SK-N-MC (cell line): ENCODE results near the gene ALDH1L1.

Experiments
- DNase-seq: peaks from one replicate; pipeline ENCODE4 v3.0.0-alpha.2; 2011; ENCODE audit warnings: low read depth, low spot score
- H3K27ac ChIP-seq: fragments of 200-600 bp; sonication (generic); 2 replicates; pipeline ENCODE4 v1.5.1; 2016; ENCODE audit warnings: mixed run types
- H3K36me3 ChIP-seq: fragments of 200-600 bp; sonication (generic); 2 replicates; pipeline ENCODE4 v1.6.1; 2017; ENCODE audit warnings: antibody characterized with exemption, low read length, mixed read lengths; ENCODE audit not compliant: insufficient read depth
- H3K4me3 ChIP-seq: fragments of 200-600 bp; sonication (generic); 2 replicates; pipeline ENCODE4 v1.5.1; 2016
- H3K9ac ChIP-seq: fragments of 200-600 bp; sonication (generic); 2 replicates; pipeline ENCODE4 v1.8.0; 2017; ENCODE audit warnings: mixed run types, mixed read lengths; ENCODE audit not compliant: insufficient read length
- H3K9me3 ChIP-seq: fragments of 200-600 bp; sonication (generic); 2 replicates; pipeline ENCODE4 v1.6.1; 2017; ENCODE audit warnings: low read depth, mild to moderate bottlenecking, antibody characterized with exemption, low read length, moderate library complexity, mixed read lengths
- EZH2 ChIP-seq: fragments of 200-600 bp; sonication (generic); IDR thresholded peaks from one replicate; pipeline ENCODE4 v1.6.1; 2017; ENCODE audit warnings: antibody characterized with exemption
- FOXP2 ChIP-seq: optimal IDR thresholded peaks from 2 replicates; pipeline ENCODE3; 2011; ENCODE audit warnings: mild to moderate bottlenecking, moderate library complexity; ENCODE audit not compliant: insufficient read depth; ENCODE audit errors: extremely low read length, control extremely low read depth
- POLR2AphosphoS5 ChIP-seq: IDR thresholded peaks from 2 replicates; pipeline ENCODE4 v1.6.1; 2012; ENCODE audit warnings: mild to moderate bottlenecking, low read depth, low read length, borderline replicate concordance

Gene ALDH1L1

GRCh38 chr3:126087552-126088175, 92.7 kb downstream of the ALDH1L1 start:
- TF ChIP-seq POLR2AphosphoS5 (no peak), EZH2 (no peak), FOXP2 (no peak)
- DNase-seq: no peak

GRCh38 chr3:126085841-126086240, 94.5 kb downstream of the ALDH1L1 start:
- no peak overlapping the region for H3K9ac ChIP-seq
- no peak overlapping the region for H3K4me3 ChIP-seq
- TF ChIP-seq EZH2: no peak
- TF ChIP-seq POLR2AphosphoS5: no peak
- TF ChIP-seq FOXP2: no peak
- H3K9me3 ChIP-seq: peaks cover 11% of the 10 kb centered on the region; the same call in 1 of the 2 replicates
- no peak for DNase-seq
- H3K36me3 ChIP-seq: no peaks in the 10 kb centered on the region
- no peak overlapping the region for H3K27ac ChIP-seq

More at GRCh38 chr3:126087552-126088175, 92.7 kb downstream of the ALDH1L1 start:
- no peak overlapping the region for H3K4me3 ChIP-seq
- H3K27ac ChIP-seq: no peak overlapping the region
- no peak overlapping the region for H3K9ac ChIP-seq
- H3K36me3 ChIP-seq: no peaks in the 10 kb centered on the region
- peaks cover 11% of the 10 kb centered on the region; the same call in 1 of the 2 replicates for H3K9me3 ChIP-seq

- TF ChIP-seq EZH2 (no peak), FOXP2 (no peak), POLR2AphosphoS5 (no peak)
- DNase-seq: no peak
- H3K9me3 ChIP-seq: peaks cover 11% of the 10 kb centered on the region; the same call in 1 of the 2 replicates
- H3K9ac ChIP-seq: no peak overlapping the region
- no peak overlapping the region for H3K27ac ChIP-seq
- no peaks in the 10 kb centered on the region for H3K36me3 ChIP-seq
- no peak overlapping the region for H3K4me3 ChIP-seq
Measured at GRCh38 chr3:126085276-126085675, 95.1 kb downstream of the ALDH1L1 start.

- peak overlapping the region; percentile 94 for H3K4me3 ChIP-seq
- no peaks in the 10 kb centered on the region for H3K36me3 ChIP-seq
- peaks cover 15% of the 10 kb centered on the region; the same call in 1 of the 2 replicates for H3K9me3 ChIP-seq
- peak overlapping the region; percentile 81 for H3K27ac ChIP-seq
- peak overlapping the region; percentile 85 for H3K9ac ChIP-seq
- DNase-seq: no peak
- TF ChIP-seq EZH2 (no peak), FOXP2 (no peak), POLR2AphosphoS5 (no peak)
Measured at GRCh38 chr3:126084768-126085180, 95.6 kb downstream of the ALDH1L1 start.

- peak within 1 kb of the TSS; percentile 85 for H3K9ac ChIP-seq
- peak within 1 kb of the TSS; percentile 81 for H3K27ac ChIP-seq
- H3K36me3 ChIP-seq: no peaks in the 10 kb centered on the region
- peak; percentile 61 for TF ChIP-seq POLR2AphosphoS5
- no peak for TF ChIP-seq FOXP2
- peaks cover 16% of the 10 kb centered on the region; the same call in 1 of the 2 replicates for H3K9me3 ChIP-seq
- no peak for DNase-seq
- H3K4me3 ChIP-seq: peak within 1 kb of the TSS; percentile 94
Measured at GRCh38 chr3:126083913-126084767, 96.2 kb downstream of the ALDH1L1 start, which contains the start of gene SLC41A3. TSS of gene SLC41A3 (minus strand) at chr3:126084124. CDS start at chr3:126068219, 15,905 bp downstream.

GRCh38 chr3:126083511-126083912, 96.9 kb downstream of the ALDH1L1 start:
- H3K9ac ChIP-seq: peak overlapping the region; percentile 85
- no peak for TF ChIP-seq FOXP2
- no peak for TF ChIP-seq POLR2AphosphoS5
- no peak for TF ChIP-seq EZH2
- peak overlapping the region; percentile 94 for H3K4me3 ChIP-seq
- no peak for DNase-seq
- no peaks in the 10 kb centered on the region for H3K36me3 ChIP-seq
- peak overlapping the region; percentile 81; the same call in 1 of the 2 replicates for H3K27ac ChIP-seq
- H3K9me3 ChIP-seq: peaks cover 10% of the 10 kb centered on the region; the same call in 1 of the 2 replicates

GRCh38 chr3:126083138-126083445, 97.3 kb downstream of the ALDH1L1 start:
- peak overlapping the region; percentile 45; the same call in 1 of the 2 replicates for H3K27ac ChIP-seq

GRCh38 chr3:126082362-126083137, 97.8 kb downstream of the ALDH1L1 start:
- no peak for DNase-seq
- H3K27ac ChIP-seq: no peak overlapping the region
- peak overlapping the region; percentile 94 for H3K4me3 ChIP-seq
- TF ChIP-seq EZH2 (no peak), POLR2AphosphoS5 (no peak), FOXP2 (no peak)
- no peaks in the 10 kb centered on the region for H3K36me3 ChIP-seq
- peaks cover 5% of the 10 kb centered on the region; the same call in 1 of the 2 replicates for H3K9me3 ChIP-seq
- peak overlapping the region; percentile 85 for H3K9ac ChIP-seq

More at GRCh38 chr3:126083138-126083445, 97.3 kb downstream of the ALDH1L1 start:
- Histone ChIP-seq H3K9ac (peak overlapping the region; percentile 85), H3K4me3 (peak overlapping the region; percentile 94), H3K9me3 (peaks cover 8% of the 10 kb centered on the region; the same call in 1 of the 2 replicates), H3K36me3 (no peaks in the 10 kb centered on the region)
- no peak for TF ChIP-seq POLR2AphosphoS5
- TF ChIP-seq FOXP2: no peak
- TF ChIP-seq EZH2: no peak
- no peak for DNase-seq
